H1 (cell line): Measurements from ENCODE around the gene ZAR1. TPM values are rescaled to one million over a fixed set of nuclear protein-coding genes. Genes with fewer than 3 reads are reported as not detected.

Experiments
- CTCF ChIA-PET: fragments of 300-600 bp; sonication (Branson Sonifier 250); formaldehyde crosslinking; loops from one replicate; lab custom pipeline; 2021; ENCODE audit not compliant: partially characterized antibody; lab: Charles Lee
- POLR2A ChIA-PET: fragments of 300-600 bp; sonication (Branson Sonifier 250); formaldehyde crosslinking; loops from one replicate; lab custom pipeline; 2021; ENCODE audit warnings: inconsistent platforms; ENCODE audit not compliant: partially characterized antibody; lab: Charles Lee
- DNase-seq, 2 experiments: peaks; one replicate each; pipeline versions ENCODE4 v3.0.0 to v3.0.0-alpha.2; 2010 to 2022; ENCODE audit warnings: low spot score in 2 of 2, low read depth in 1 of 2, mixed read lengths in 1 of 2
- FAIRE-seq: peaks from 2 replicates; lab custom pipeline; 2011; peaks lifted over from hg19 to GRCh38; lab: Jason Lieb, UNC
- H2AFZ ChIP-seq: 2 replicates; pipeline ENCODE4 v1.8.1; 2012; ENCODE audit warnings: low read length, inconsistent platforms
- H2AK5ac ChIP-seq: 2 replicates; pipeline ENCODE4 v1.6.1; 2013; ENCODE audit warnings: low read depth, low read length
- H2BK120ac ChIP-seq: replicated peaks from 2 replicates; pipeline ENCODE3; 2013; ENCODE audit warnings: low read depth, low read length, inconsistent platforms
- H2BK12ac ChIP-seq: 2 replicates; pipeline ENCODE4 v1.6.1; 2013; ENCODE audit warnings: low read depth, low read length
- H2BK15ac ChIP-seq: 2 replicates; pipeline ENCODE4 v1.6.1; 2013; ENCODE audit warnings: low read length
- H2BK20ac ChIP-seq: 2 replicates; pipeline ENCODE4 v1.6.1; 2013; ENCODE audit warnings: low read length
- H2BK5ac ChIP-seq: 2 replicates; pipeline ENCODE4 v1.6.1; 2013; ENCODE audit warnings: low read depth, low read length
- H3K14ac ChIP-seq: 2 replicates; pipeline ENCODE4 v1.6.1; 2013; ENCODE audit warnings: inconsistent platforms; ENCODE audit not compliant: insufficient read length
- H3K18ac ChIP-seq: 2 replicates; pipeline ENCODE4 v1.6.1; 2013; ENCODE audit warnings: low read length; ENCODE audit errors: extremely low read depth
- H3K23ac ChIP-seq: 2 replicates; pipeline ENCODE4 v1.6.1; 2013; ENCODE audit warnings: inconsistent platforms; ENCODE audit not compliant: insufficient read length
- H3K23me2 ChIP-seq: 2 replicates; pipeline ENCODE4 v1.6.1; 2013; ENCODE audit warnings: low read depth, low read length
- H3K27ac ChIP-seq: 2 replicates; pipeline ENCODE4 v1.6.1; 2011; ENCODE audit warnings: low read depth, low read length, inconsistent platforms
- H3K27me3 ChIP-seq, 4 experiments: replicated peaks in 1 of 4; 1 replicate in 1 of 4; 2 replicates in 3 of 4; pipeline versions ENCODE4 v1.6.1 to v1.8.1; 2011 to 2013; ENCODE audit warnings: low read length in 3 of 4, mild to moderate bottlenecking in 3 of 4, inconsistent platforms in 2 of 4, mixed read lengths in 2 of 4, moderate library complexity in 1 of 4; ENCODE audit not compliant: control insufficient read depth in 3 of 4, insufficient read depth in 3 of 4; ENCODE audit errors: extremely low read depth in 1 of 4
- H3K36me3 ChIP-seq, 4 experiments: 2 replicates each; pipeline versions ENCODE4 v1.6.1 to v1.8.1; 2011 to 2013; ENCODE audit warnings: mild to moderate bottlenecking in 4 of 4, low read length in 3 of 4, moderate library complexity in 2 of 4, control low read depth in 1 of 4, inconsistent platforms in 1 of 4; ENCODE audit not compliant: insufficient read depth in 4 of 4, control insufficient read depth in 2 of 4
- H3K4ac ChIP-seq: replicated peaks from 2 replicates; pipeline ENCODE3; 2013; ENCODE audit warnings: low read length, low read depth, mixed read lengths, inconsistent platforms; ENCODE audit not compliant: insufficient read length
- H3K4me1 ChIP-seq, 4 experiments: replicated peaks in 1 of 4; 1 replicate in 1 of 4; 2 replicates in 3 of 4; pipeline versions ENCODE4 v1.6.1 to v1.8.1; 2011 to 2013; ENCODE audit warnings: low read length in 3 of 4, inconsistent platforms in 2 of 4, mixed read lengths in 1 of 4; ENCODE audit not compliant: insufficient read depth in 4 of 4, control insufficient read depth in 3 of 4
- H3K4me2 ChIP-seq, 2 experiments: 2 replicates each; pipeline versions ENCODE4 v1.6.1 to v1.8.1; 2011 to 2013; ENCODE audit warnings: low read depth in 2 of 2, low read length in 2 of 2, control low read depth in 1 of 2, inconsistent platforms in 1 of 2, mild to moderate bottlenecking in 1 of 2; ENCODE audit not compliant: insufficient read depth in 1 of 2
- H3K4me3 ChIP-seq, 4 experiments: fragments of 200-600, 300-600 bp in 1 of 4; sonication (generic), shearing (Covaris generic), sonication (Bioruptor Twin) in 1 of 4; 2 replicates each; pipeline versions ENCODE4 v1.5.1 to v1.8.1; 2011 to 2016; ENCODE audit warnings: low read length in 4 of 4, low read depth in 3 of 4, control low read depth in 2 of 4, inconsistent platforms in 2 of 4, mild to moderate bottlenecking in 2 of 4, mixed read lengths in 1 of 4, moderate library complexity in 1 of 4; ENCODE audit not compliant: insufficient read depth in 2 of 4; ENCODE audit errors: extremely low read depth in 1 of 4
- H3K56ac ChIP-seq: replicated peaks from 2 replicates; pipeline ENCODE3; 2013; ENCODE audit warnings: low read depth, mild to moderate bottlenecking, mixed read lengths, low read length, inconsistent platforms; ENCODE audit not compliant: insufficient read length
- H3K79me1 ChIP-seq: 2 replicates; pipeline ENCODE4 v1.6.1; 2013; ENCODE audit warnings: low read depth, low read length, control low read depth
- H3K79me2 ChIP-seq, 2 experiments: 2 replicates each; pipeline versions ENCODE4 v1.6.1 to v1.8.1; 2012 to 2013; ENCODE audit warnings: low read length in 2 of 2, mild to moderate bottlenecking in 2 of 2, inconsistent platforms in 1 of 2; ENCODE audit not compliant: insufficient read depth in 2 of 2, control insufficient read depth in 1 of 2
- H3K9ac ChIP-seq, 4 experiments: replicated peaks in 1 of 4; 1 replicate in 1 of 4; 2 replicates in 3 of 4; pipeline versions ENCODE4 v1.6.1 to v1.8.1; 2011 to 2013; ENCODE audit warnings: low read depth in 3 of 4, low read length in 3 of 4, control low read depth in 2 of 4, mild to moderate bottlenecking in 2 of 4, moderate library complexity in 2 of 4, inconsistent platforms in 1 of 4; ENCODE audit errors: extremely low read depth in 1 of 4
- H3K9me3 ChIP-seq, 2 experiments: 2 replicates each; pipeline versions ENCODE4 v1.6.1 to v1.8.1; 2012 to 2013; ENCODE audit warnings: mild to moderate bottlenecking in 2 of 2, moderate library complexity in 2 of 2, control low read depth in 1 of 2, inconsistent platforms in 1 of 2, low read depth in 1 of 2, low read length in 1 of 2, mixed read lengths in 1 of 2; ENCODE audit not compliant: insufficient read depth in 2 of 2
- H4K20me1 ChIP-seq, 2 experiments: replicated peaks in 1 of 2; 2 replicates each; pipeline versions ENCODE3 to v1.8.1; 2011 to 2013; ENCODE audit warnings: inconsistent platforms in 2 of 2, low read length in 2 of 2, mild to moderate bottlenecking in 1 of 2; ENCODE audit not compliant: insufficient read depth in 2 of 2, control insufficient read depth in 1 of 2
- H4K5ac ChIP-seq: 2 replicates; pipeline ENCODE4 v1.6.1; 2013; ENCODE audit warnings: low read length, low read depth, mixed read lengths, inconsistent platforms; ENCODE audit not compliant: insufficient read length
- H4K8ac ChIP-seq: 2 replicates; pipeline ENCODE4 v1.8.0; 2013; ENCODE audit warnings: mild to moderate bottlenecking, moderate library complexity, low read length, inconsistent platforms; ENCODE audit not compliant: insufficient read depth; ENCODE audit errors: extremely low read depth
- H4K91ac ChIP-seq: replicated peaks from 2 replicates; pipeline ENCODE3; 2013; ENCODE audit warnings: low read length, mixed read lengths, inconsistent platforms; ENCODE audit not compliant: insufficient read length
- BCL11A ChIP-seq, 2 experiments: IDR thresholded peaks; one replicate each; pipeline ENCODE4 v1.6.1; 2011; ENCODE audit warnings: low read depth in 2 of 2, low read length in 2 of 2, mild to moderate bottlenecking in 2 of 2
- FOSL1 ChIP-seq: IDR thresholded peaks from 2 replicates; pipeline ENCODE4 v1.6.1; 2011; ENCODE audit warnings: mild to moderate bottlenecking, low read depth, low read length, moderate library complexity; ENCODE audit not compliant: insufficient read depth
- JUN ChIP-seq: IDR thresholded peaks from 2 replicates; pipeline ENCODE4 v1.6.1; 2011; ENCODE audit warnings: low read depth, mild to moderate bottlenecking, improper control_type of control experiment, low read length
- MAFK ChIP-seq: IDR thresholded peaks from 2 replicates; pipeline ENCODE4 v1.6.1; 2012; ENCODE audit warnings: low read depth, mild to moderate bottlenecking, improper control_type of control experiment, low read length
- PHF8 ChIP-seq: fragments of 200-600 bp; sonication (generic); conservative IDR thresholded peaks from 2 replicates; pipeline ENCODE4 v1.7.1; 2012; ENCODE audit warnings: low read depth, mild to moderate bottlenecking, inconsistent platforms, low read length, moderate library complexity
- TCF12 ChIP-seq: IDR thresholded peaks from 2 replicates; pipeline ENCODE4 v1.6.1; 2011; ENCODE audit warnings: low read depth, mild to moderate bottlenecking, low read length
- TEAD4 ChIP-seq: IDR thresholded peaks from 2 replicates; pipeline ENCODE4 v1.6.1; 2012; ENCODE audit warnings: low read depth, low read length, inconsistent platforms, mixed read lengths
- WGBS, 2 experiments: shearing (Covaris generic) in 1 of 2; methylation state at CpG; one replicate each; pipeline versions ENCODE4 v1.1.6 to v1.1.7; 2013 to 2015; ENCODE audit warnings: low lambda C conversion rate in 2 of 2, mixed read lengths in 2 of 2, inconsistent platforms in 1 of 2, low coverage in 1 of 2, missing lambda C conversion rate in 1 of 2; ENCODE audit not compliant: insufficient replicate concordance in 2 of 2, insufficient coverage in 1 of 2, insufficient read length in 1 of 2; ENCODE audit errors: extremely low coverage in 1 of 2, missing lambda C conversion rate in 1 of 2; 5-methylcytosine and 5-hydroxymethylcytosine counted together
- polyA plus RNA-seq, 7 experiments: library from polyadenylated mRNA; depleted of rRNA in 3 of 7; stranded (reverse) in 5 of 7; unstranded in 2 of 7; fragments of >200 nt in 5 of 7; fragments of 200-250 nt in 2 of 7; gene quantifications; 1 replicate in 5 of 7; 2 replicates in 1 of 7; 4 replicates in 1 of 7; pipeline versions ENCODE4 v1.2.1 to v1.2.3, GENCODE V29; 2011 to 2013; ENCODE audit warnings: missing spikeins in 2 of 7, mixed read lengths in 2 of 7
- total RNA-seq: library from RNA; stranded (reverse); fragmentation: NEBNext Ultra II Directional; extraction: Animal tissue kit (Norgen Biotek cat#: 25700); gene quantifications from 2 replicates; pipeline ENCODE4 v1.2.1, GENCODE V29; 2021

ZAR1 gene
- total and polyA plus RNA-seq, 2 of the 8 experiments (the other 6 are each of a cell fraction or from before 2014, with no cell fraction given), result 0.33 to 0.78 TPM

DNA sequence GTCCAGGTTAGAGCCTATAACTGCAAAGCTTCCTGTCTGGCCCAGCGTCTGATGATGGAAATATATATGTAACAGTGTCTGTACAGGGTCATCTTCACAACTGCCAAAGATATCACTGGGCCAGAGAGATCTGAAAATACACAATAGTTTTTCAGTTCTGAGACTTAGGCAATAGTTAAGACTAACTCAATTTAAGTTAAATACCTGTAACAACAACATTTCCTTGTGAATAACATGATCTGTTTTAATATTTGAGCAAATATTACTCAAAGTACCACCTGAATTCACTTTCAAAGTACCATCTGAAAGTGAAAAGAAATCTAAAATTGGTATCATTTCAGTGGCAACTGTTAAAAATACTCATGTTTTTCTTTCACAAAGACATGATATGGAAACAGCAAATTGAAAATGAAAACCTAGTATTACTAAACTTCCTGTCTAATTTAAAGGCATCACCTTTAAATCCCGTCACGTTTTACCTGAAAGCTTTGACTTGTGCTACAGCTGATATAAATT, 9.6 kb downstream of the ZAR1 start:
- H3K79me1 ChIP-seq, result no peaks in the 10 kb centered on the region
- no peak overlapping the region for H2BK15ac ChIP-seq
- peaks cover 0 to 6% (median 1%) of the 10 kb centered on the region in 4 experiments; a peak in 3 of 8 replicates for H3K36me3 ChIP-seq
- H3K23me2 ChIP-seq, result no peaks in the 10 kb centered on the region
- H3K18ac ChIP-seq, result no peak overlapping the region
- no peak overlapping the region for H3K14ac ChIP-seq
- ChIA-PET POLR2A (no interaction called here), CTCF (interaction anchor here (0.9 kb wide), 1 partner anchor 225 kb away, joined by 3 read pairs; no protein-coding TSS in a partner anchor)
- no peak overlapping the region for H4K91ac ChIP-seq
- H4K8ac ChIP-seq, result no peak overlapping the region
- WGBS, 2 experiments, result 84% methylated on average over 3 of the region's 3 CpGs; no CpG with 5 or more reads in 1 of the 2 experiments
- no peak overlapping the region for H2BK20ac ChIP-seq
- H4K20me1 ChIP-seq, result peaks cover 0 to 1% of the 10 kb centered on the region in 2 experiments
- no peaks in the 10 kb centered on the region for H3K4me1 ChIP-seq
- no peak overlapping the region for H3K9ac ChIP-seq
- H2BK12ac ChIP-seq, result no peak overlapping the region
- no peak overlapping the region for H4K5ac ChIP-seq
- no peak overlapping the region for H3K23ac ChIP-seq
- no peaks in the 10 kb centered on the region for H3K9me3 ChIP-seq
- no peak overlapping the region for H2AFZ ChIP-seq
- H3K4me3 ChIP-seq, result no peak overlapping the region
- no peak overlapping the region for H2BK120ac ChIP-seq
- no peak overlapping the region for H3K4me2 ChIP-seq
- no peak overlapping the region for H3K27ac ChIP-seq
- H3K79me2 ChIP-seq, result no peaks in the 10 kb centered on the region
- no peak for DNase-seq
- H2AK5ac ChIP-seq, result no peak overlapping the region
- H3K27me3 ChIP-seq, result no peaks in the 10 kb centered on the region
- H2BK5ac ChIP-seq, result no peak overlapping the region
- H3K4ac ChIP-seq, result no peak overlapping the region
- H3K56ac ChIP-seq, result no peak overlapping the region
- FAIRE-seq, result no peak
- TF ChIP-seq MAFK, result no peak
- TF ChIP-seq PHF8, result no peak
- no peak for TF ChIP-seq JUN
- no peak for TF ChIP-seq FOSL1
- TF ChIP-seq BCL11A (IDR thresholded peaks at IDR 0.05; ENCODE audit: low read depth in 2 of 2, low read length in 2 of 2), result no peak
- no peak for TF ChIP-seq TEAD4
- no peak for TF ChIP-seq TCF12
